WERI-Rb-1 (cell line): Measurements from ENCODE around the gene HS3ST3A1.

Experiments
- DNase-seq: peaks from one replicate; pipeline ENCODE4 v3.0.0-alpha.2; 2020
- H3K27ac ChIP-seq: fragments of 250-450 bp; sonication (Bioruptor Pico); 2 replicates; pipeline ENCODE4 v1.5.1; 2020; ENCODE audit warnings: mild to moderate bottlenecking, moderate library complexity
- H3K27me3 ChIP-seq: fragments of 250-450 bp; sonication (Bioruptor Pico); 2 replicates; pipeline ENCODE4 v1.5.1; 2021; ENCODE audit warnings: mild to moderate bottlenecking, low read depth, moderate library complexity; ENCODE audit not compliant: insufficient read depth, severe bottlenecking
- H3K36me3 ChIP-seq: fragments of 250-450 bp; sonication (Bioruptor Pico); 2 replicates; pipeline ENCODE4 v1.5.1; 2020; ENCODE audit warnings: mild to moderate bottlenecking, moderate library complexity
- H3K4me3 ChIP-seq: 2 replicates; pipeline ENCODE4 v1.5.1; 2011; ENCODE audit warnings: low read depth, mild to moderate bottlenecking, control low read depth, low read length
- H3K9me3 ChIP-seq: fragments of 250-450 bp; sonication (Bioruptor Pico); 2 replicates; pipeline ENCODE4 v1.5.1; 2021; ENCODE audit warnings: mild to moderate bottlenecking, moderate library complexity; ENCODE audit not compliant: severe bottlenecking
- CTCF ChIP-seq: IDR thresholded peaks from 2 replicates; pipeline ENCODE4 v1.5.1; 2011; ENCODE audit warnings: low read depth, mild to moderate bottlenecking, control low read depth, inconsistent platforms, low read length

Gene HS3ST3A1

DNA sequence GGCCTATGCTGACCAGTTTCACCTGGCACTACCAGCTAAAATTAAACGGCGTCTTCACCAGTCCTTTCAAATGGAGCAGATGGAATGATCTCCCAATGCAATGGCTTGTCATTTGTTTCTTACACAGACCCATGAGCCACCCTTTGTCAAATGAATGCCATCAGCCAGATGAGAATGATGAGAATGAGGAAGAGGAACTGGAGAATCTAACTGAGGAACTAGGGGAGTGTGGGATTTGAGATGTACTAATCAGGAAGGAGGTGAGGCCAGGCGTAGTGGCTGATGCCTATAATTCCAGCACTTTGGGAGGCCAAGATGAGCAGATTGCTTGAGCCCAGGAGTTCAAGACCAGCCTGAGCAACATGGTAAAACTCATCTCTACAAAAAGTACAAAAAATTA lies 116.4 kb downstream of the HS3ST3A1 start:
- no peaks in the 10 kb centered on the region for H3K27me3 ChIP-seq
- H3K36me3 ChIP-seq = no peaks in the 10 kb centered on the region
- H3K4me3 ChIP-seq = no peak overlapping the region
- no peak for DNase-seq
- H3K27ac ChIP-seq = no peak overlapping the region
- peaks cover 5% of the 10 kb centered on the region for H3K9me3 ChIP-seq
- no peak for TF ChIP-seq CTCF

- no peaks in the 10 kb centered on the region for H3K27me3 ChIP-seq
- H3K4me3 ChIP-seq = no peak overlapping the region
- peaks cover 5% of the 10 kb centered on the region for H3K9me3 ChIP-seq
- DNase-seq = no peak
- H3K27ac ChIP-seq = no peak overlapping the region
- TF ChIP-seq CTCF = no peak
- no peaks in the 10 kb centered on the region for H3K36me3 ChIP-seq
These were observed 117.7 kb downstream of the HS3ST3A1 start for GRCh38 chr17:13484020-13484419.

- H3K9me3 ChIP-seq = peaks cover 5% of the 10 kb centered on the region
These were observed 120.9 kb downstream of the HS3ST3A1 start for GRCh38 chr17:13480877-13481276.

GRCh38 chr17:13478326-13478830 lies 123.4 kb downstream of the HS3ST3A1 start:
- TF ChIP-seq CTCF = no peak
- H3K36me3 ChIP-seq = no peaks in the 10 kb centered on the region
- no peak overlapping the region for H3K27ac ChIP-seq
- no peaks in the 10 kb centered on the region for H3K27me3 ChIP-seq
- peaks cover 5% of the 10 kb centered on the region for H3K9me3 ChIP-seq
- H3K4me3 ChIP-seq = no peak overlapping the region
- no peak for DNase-seq

More at GRCh38 chr17:13480877-13481276, 120.9 kb downstream of the HS3ST3A1 start:
- TF ChIP-seq CTCF = no peak
- Histone ChIP-seq H3K4me3 (no peak overlapping the region), H3K27ac (no peak overlapping the region), H3K36me3 (no peaks in the 10 kb centered on the region), H3K27me3 (no peaks in the 10 kb centered on the region)
- DNase-seq = no peak

DNA sequence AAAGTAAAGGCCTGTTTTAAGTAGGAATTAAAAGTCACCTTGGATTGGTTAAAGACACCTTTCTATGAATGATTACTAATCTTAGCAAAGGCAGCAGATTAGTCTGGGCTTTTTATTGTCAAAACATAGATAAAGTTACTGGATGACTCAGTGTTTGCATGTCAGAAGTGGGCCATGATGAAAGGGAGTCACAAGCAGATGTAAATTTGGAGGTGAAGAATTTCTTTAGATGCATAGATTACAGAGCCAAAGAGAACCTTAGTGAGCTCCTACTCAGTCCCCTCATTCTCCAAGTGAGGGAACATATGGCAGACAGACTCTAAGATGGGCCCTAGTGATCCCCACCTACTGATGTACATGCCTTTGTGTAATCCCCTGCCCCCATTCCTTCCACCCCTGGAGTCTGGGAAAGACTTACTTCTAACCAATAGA lies 124.5 kb downstream of the HS3ST3A1 start:
- Histone ChIP-seq H3K36me3 (no peaks in the 10 kb centered on the region), H3K9me3 (peaks cover 5% of the 10 kb centered on the region), H3K27me3 (no peaks in the 10 kb centered on the region), H3K4me3 (no peak overlapping the region), H3K27ac (no peak overlapping the region)
- TF ChIP-seq CTCF = no peak
- DNase-seq = no peak

- no peak for DNase-seq
- no peak overlapping the region for H3K27ac ChIP-seq
These were observed 125.0 kb downstream of the HS3ST3A1 start for GRCh38 chr17:13476720-13477119.

More at GRCh38 chr17:13476720-13477119, 125.0 kb downstream of the HS3ST3A1 start:
- Histone ChIP-seq H3K4me3 (no peak overlapping the region), H3K27me3 (no peaks in the 10 kb centered on the region), H3K36me3 (no peaks in the 10 kb centered on the region), H3K9me3 (peaks cover 5% of the 10 kb centered on the region)
- TF ChIP-seq CTCF = no peak
